ENCODE data around the gene RNF151.
"Not testable (repeated sequence)": the region's sequence is repeated elsewhere in the genome, so short reads cannot be mapped to it uniquely, and the experiment has no call there.

The RNF151 gene

GRCh38 chr16:1938910-1939309 lies 27.7 kb upstream of the RNF151 start:
- no peak for ATAC-seq
- TF ChIP-seq RARB (CRISPR knock-in tag; IDR thresholded peaks at IDR 0.05) (no peak), SNAI2 (CRISPR knock-in tag; IDR thresholded peaks at IDR 0.05) (no peak), ZFP30 (CRISPR knock-in tag; IDR thresholded peaks at IDR 0.05) (no peak), TCF4 (CRISPR knock-in tag; IDR thresholded peaks at IDR 0.05; ENCODE audit: borderline replicate concordance) (no peak), CSRNP3 (CRISPR knock-in tag; IDR thresholded peaks at IDR 0.05) (no peak), PPARA (CRISPR knock-in tag; IDR thresholded peaks at IDR 0.05; ENCODE audit: borderline replicate concordance) (no peak), ZNF70 (CRISPR knock-in tag; IDR thresholded peaks at IDR 0.05) (no peak), TSHZ2 (CRISPR knock-in tag; IDR thresholded peaks at IDR 0.05) (no peak), CSDC2 (CRISPR knock-in tag; IDR thresholded peaks at IDR 0.05) (no peak), ZFP3 (CRISPR knock-in tag; IDR thresholded peaks at IDR 0.05) (no peak), ISL1 (CRISPR knock-in tag; IDR thresholded peaks at IDR 0.05) (no peak), POU6F1 (CRISPR knock-in tag; IDR thresholded peaks at IDR 0.05; ENCODE audit: borderline replicate concordance, low read depth) (no peak), BACH2 (CRISPR knock-in tag; IDR thresholded peaks at IDR 0.05; ENCODE audit: borderline replicate concordance) (no peak), ZNF565 (CRISPR knock-in tag; conservative IDR thresholded peaks at IDR 0.05; ENCODE audit: low read depth) (no peak), ESRRG (CRISPR knock-in tag; IDR thresholded peaks at IDR 0.05) (no peak), ZC3H10 (CRISPR knock-in tag; IDR thresholded peaks at IDR 0.05) (no peak), ZNF8 (CRISPR knock-in tag; IDR thresholded peaks at IDR 0.05) (no peak)

GRCh38 chr16:1939833-1940232 lies 26.8 kb upstream of the RNF151 start:
- ATAC-seq = not testable (repeated sequence)

- TF ChIP-seq ISL1 (CRISPR knock-in tag; IDR thresholded peaks at IDR 0.05) (no peak), CSRNP3 (CRISPR knock-in tag; IDR thresholded peaks at IDR 0.05) (no peak), ZC3H10 (CRISPR knock-in tag; IDR thresholded peaks at IDR 0.05) (no peak), ZFP3 (CRISPR knock-in tag; IDR thresholded peaks at IDR 0.05) (no peak), PPARA (CRISPR knock-in tag; IDR thresholded peaks at IDR 0.05; ENCODE audit: borderline replicate concordance) (no peak), TSHZ2 (CRISPR knock-in tag; IDR thresholded peaks at IDR 0.05) (no peak), OSR1 (CRISPR knock-in tag; IDR thresholded peaks at IDR 0.05) (no peak), ZNF565 (CRISPR knock-in tag; conservative IDR thresholded peaks at IDR 0.05; ENCODE audit: low read depth) (no peak), GLIS3 (CRISPR knock-in tag; IDR thresholded peaks at IDR 0.05) (no peak), POU6F1 (CRISPR knock-in tag; IDR thresholded peaks at IDR 0.05; ENCODE audit: borderline replicate concordance, low read depth) (no peak), TCF4 (CRISPR knock-in tag; IDR thresholded peaks at IDR 0.05; ENCODE audit: borderline replicate concordance) (no peak), ZNF70 (CRISPR knock-in tag; IDR thresholded peaks at IDR 0.05) (no peak), ZNF8 (CRISPR knock-in tag; IDR thresholded peaks at IDR 0.05) (no peak)
- no peak for ATAC-seq
Measured at GRCh38 chr16:1940273-1941161, 26.1 kb upstream of the RNF151 start.

Data from SK-N-SH treated with all-trans-retinoic acid at 6 μM for 48 hours (cell line).